Measurements from ENCODE around the gene GALK2.
"Not testable (repeated sequence)": the region's sequence is repeated elsewhere in the genome, so short reads cannot be mapped to it uniquely, and the experiment has no call there.

The GALK2 gene

GRCh38 chr15:49255966-49256759 is 86.1 kb downstream of the GALK2 start:
- H3K36me3 ChIP-seq (replicated peaks; ENCODE audit: insufficient read depth, low read length) = no peaks in the 10 kb centered on the region
- no peak for TF ChIP-seq EZH2phosphoT487 (IDR thresholded peaks at IDR 0.05; ENCODE audit: low read length)
- TF ChIP-seq CTCF (IDR thresholded peaks at IDR 0.05; ENCODE audit: low read length) = no peak
- no peak for TF ChIP-seq EZH2 (optimal IDR thresholded peaks at IDR 0.05; ENCODE audit: low read depth, low read length)
- no peak overlapping the region for H2AFZ ChIP-seq (ENCODE audit: low read length)
- peaks cover 18% of the 10 kb centered on the region for H3K4me1 ChIP-seq (ENCODE audit: low read length)
- no peak overlapping the region for H3K4me3 ChIP-seq (ENCODE audit: low read length)
- no peaks in the 10 kb centered on the region for H3K27me3 ChIP-seq (replicated peaks; ENCODE audit: insufficient read depth, low read length)
- no peak overlapping the region for H3K9ac ChIP-seq (ENCODE audit: low read length)
- no peaks in the 10 kb centered on the region for H3F3A ChIP-seq (ENCODE audit: insufficient read depth, low read length)
- H3K27ac ChIP-seq (ENCODE audit: low read length) = no peak overlapping the region
- no peak for DNase-seq
- no peaks in the 10 kb centered on the region for H4K20me1 ChIP-seq (ENCODE audit: insufficient read depth, low read length)
- no peak overlapping the region for H3K4me2 ChIP-seq (ENCODE audit: low read depth, low read length)
- no peaks in the 10 kb centered on the region for H3K79me2 ChIP-seq (ENCODE audit: low read length)
- no peaks in the 10 kb centered on the region for H3K9me2 ChIP-seq (replicated peaks; ENCODE audit: insufficient read depth, low read length)
- no peaks in the 10 kb centered on the region for H3K9me3 ChIP-seq (replicated peaks; ENCODE audit: insufficient read depth, low read length)

GRCh38 chr15:49265117-49265516 is 95.1 kb downstream of the GALK2 start:
- H3K4me1 ChIP-seq (ENCODE audit: low read length) = peaks cover 29% of the 10 kb centered on the region
- H3K36me3 ChIP-seq (replicated peaks; ENCODE audit: insufficient read depth, low read length); H2AFZ ChIP-seq (ENCODE audit: low read length); H3K27me3 ChIP-seq (replicated peaks; ENCODE audit: insufficient read depth, low read length); H4K20me1 ChIP-seq (ENCODE audit: insufficient read depth, low read length); H3K4me2 ChIP-seq (ENCODE audit: low read depth, low read length); H3K9me2 ChIP-seq (replicated peaks; ENCODE audit: insufficient read depth, low read length); H3K9ac ChIP-seq (ENCODE audit: low read length); H3F3A ChIP-seq (ENCODE audit: insufficient read depth, low read length); H3K79me2 ChIP-seq (ENCODE audit: low read length); H3K9me3 ChIP-seq (replicated peaks; ENCODE audit: insufficient read depth, low read length); H3K27ac ChIP-seq (ENCODE audit: low read length); H3K4me3 ChIP-seq (ENCODE audit: low read length); DNase-seq: not testable (repeated sequence)

- Histone ChIP-seq H3K27me3 (replicated peaks; ENCODE audit: insufficient read depth, low read length) (no peaks in the 10 kb centered on the region), H3K4me1 (ENCODE audit: low read length) (peaks cover 29% of the 10 kb centered on the region), H3K4me2 (ENCODE audit: low read depth, low read length) (peak overlapping the region; percentile 36; the same call in 1 of the 2 replicates), H3K79me2 (ENCODE audit: low read length) (no peaks in the 10 kb centered on the region), H3K36me3 (replicated peaks; ENCODE audit: insufficient read depth, low read length) (no peaks in the 10 kb centered on the region), H2AFZ (ENCODE audit: low read length) (no peak overlapping the region), H3K9me2 (replicated peaks; ENCODE audit: insufficient read depth, low read length) (no peaks in the 10 kb centered on the region), H4K20me1 (ENCODE audit: insufficient read depth, low read length) (no peaks in the 10 kb centered on the region), H3K27ac (ENCODE audit: low read length) (peak overlapping the region; percentile 68; the same call in 1 of the 2 replicates), H3F3A (ENCODE audit: insufficient read depth, low read length) (peaks cover 6% of the 10 kb centered on the region), H3K9ac (ENCODE audit: low read length) (no peak overlapping the region), H3K4me3 (ENCODE audit: low read length) (no peak overlapping the region), H3K9me3 (replicated peaks; ENCODE audit: insufficient read depth, low read length) (no peaks in the 10 kb centered on the region)
- peak; percentile 11 for DNase-seq
- no peak for TF ChIP-seq CTCF (IDR thresholded peaks at IDR 0.05; ENCODE audit: low read length)
- TF ChIP-seq EZH2phosphoT487 (IDR thresholded peaks at IDR 0.05; ENCODE audit: low read length) = no peak
- no peak for TF ChIP-seq EZH2 (optimal IDR thresholded peaks at IDR 0.05; ENCODE audit: low read depth, low read length)
Observed at GRCh38 chr15:49265911-49266310, 95.9 kb downstream of the GALK2 start.

Measured in MM.1S (cell line).